K562 (cell line): ENCODE results near the gene PIK3CB. TPM values are rescaled to one million over a fixed set of nuclear protein-coding genes. Genes with fewer than 3 reads are reported as not detected.
A peak's percentile ranks its signal among the peaks of the same experiment; 100 is the strongest.

Experiments
- BACH1 ChIP-seq: fragments of 200-800 bp; sonication (Bioruptor generic); IDR thresholded peaks from 2 replicates; pipeline ENCODE4 v1.6.1; 2016; ENCODE audit warnings: missing genetic modification characterization, missing compliant biosample characterization
- BCLAF1 ChIP-seq, 2 experiments: fragments of 450-650 bp in 1 of 2; IDR thresholded peaks; 2 replicates each; pipeline ENCODE4 v1.6.1; 2011 to 2017; ENCODE audit warnings: low read depth in 2 of 2, antibody characterized with exemption in 1 of 2, borderline replicate concordance in 1 of 2, low read length in 1 of 2, mild to moderate bottlenecking in 1 of 2, mixed read lengths in 1 of 2; ENCODE audit not compliant: control insufficient read depth in 1 of 2
- CC2D1A ChIP-seq: fragments of 450-650 bp; IDR thresholded peaks from 2 replicates; pipeline ENCODE4 v1.6.1; 2017; ENCODE audit warnings: mild to moderate bottlenecking
- FOXA1 ChIP-seq: fragments of 450-650 bp; IDR thresholded peaks from 2 replicates; pipeline ENCODE4 v1.6.1; 2016; ENCODE audit warnings: mild to moderate bottlenecking, borderline replicate concordance
- HDAC1 ChIP-seq, 2 experiments: fragments of 450-650 bp; IDR thresholded peaks; 2 replicates each; pipeline ENCODE4 v1.6.1; 2016 to 2017; ENCODE audit warnings: inconsistent platforms in 1 of 2, mild to moderate bottlenecking in 1 of 2, moderate library complexity in 1 of 2
- NBN ChIP-seq: fragments of 450-650 bp; IDR thresholded peaks from 2 replicates; pipeline ENCODE4 v1.6.1; 2016; ENCODE audit warnings: low read depth, mild to moderate bottlenecking
- NCOA1 ChIP-seq: fragments of 450-650 bp; IDR thresholded peaks from 2 replicates; pipeline ENCODE4 v1.6.1; 2016; ENCODE audit warnings: low read depth
- PBX2 ChIP-seq, 2 experiments: IDR thresholded peaks in 1 of 2; conservative IDR thresholded peaks in 1 of 2; 2 replicates each; pipeline ENCODE4 v1.6.1; 2016; ENCODE audit warnings: low read depth in 2 of 2, mild to moderate bottlenecking in 1 of 2, missing compliant biosample characterization in 1 of 2, missing genetic modification characterization in 1 of 2, moderate library complexity in 1 of 2
- PML ChIP-seq: IDR thresholded peaks from 2 replicates; pipeline ENCODE4 v1.6.1; 2012; ENCODE audit warnings: low read length, inconsistent platforms
- POU5F1 ChIP-seq: fragments of 150-350 bp; IDR thresholded peaks from 2 replicates; pipeline ENCODE4 v1.6.1; 2014; ENCODE audit warnings: borderline replicate concordance, low read length, low read depth, mild to moderate bottlenecking; ENCODE audit not compliant: partially characterized antibody
- PTRF ChIP-seq: fragments of 450-650 bp; IDR thresholded peaks from 2 replicates; pipeline ENCODE4 v1.6.1; 2016; ENCODE audit warnings: mild to moderate bottlenecking, missing genetic modification characterization, missing compliant biosample characterization
- RBM15 ChIP-seq: fragments of 200-400 bp; formaldehyde crosslinking; IDR thresholded peaks from 2 replicates; pipeline ENCODE4 v1.6.1; 2018; ENCODE audit warnings: mild to moderate bottlenecking, low read length, moderate library complexity; ENCODE audit not compliant: insufficient read depth
- RCOR1 ChIP-seq, 2 experiments: IDR thresholded peaks; 2 replicates each; pipeline ENCODE4 v1.6.1; 2012; ENCODE audit warnings: low read depth in 2 of 2, low read length in 2 of 2, borderline replicate concordance in 1 of 2, improper control_type of control experiment in 1 of 2
- SMARCA4 ChIP-seq: fragments of 450-650 bp; IDR thresholded peaks from 2 replicates; pipeline ENCODE4 v1.6.1; 2016
- ZMIZ1 ChIP-seq, 2 experiments: fragments of 150-350 bp in 1 of 2; IDR thresholded peaks; 2 replicates each; pipeline ENCODE4 v1.6.1; 2012 to 2016; ENCODE audit warnings: low read depth in 2 of 2, low read length in 2 of 2, mild to moderate bottlenecking in 1 of 2, moderate library complexity in 1 of 2
- polyA plus RNA-seq, 8 experiments: library from polyadenylated mRNA; depleted of rRNA in 4 of 8; stranded (reverse) in 5 of 8; unstranded in 3 of 8; fragments of >200 nt; fragmentation: Nextera tagmentation in 2 of 8; fragmentation: Illumina TruSeq in 1 of 8; extraction: Ambion mirVana in 2 of 8; extraction: Trizol in 1 of 8; gene quantifications; 2 replicates each; pipeline versions ENCODE4 v1.2.1 to v1.2.3, GENCODE V29; 2011 to 2014; ENCODE audit warnings: inconsistent platforms in 1 of 8, missing spikeins in 1 of 8
- total RNA-seq, 7 experiments: library from RNA; depleted of rRNA in 6 of 7; stranded (reverse); fragments of >200 nt in 6 of 7; fragmentation: Illumina TruSeq in 2 of 7; extraction: Trizol in 2 of 7; gene quantifications; 2 replicates each; pipeline versions ENCODE4 v1.2.1 to v1.2.3, GENCODE V29; 2011 to 2021; ENCODE audit warnings: low replicate concordance in 1 of 7

PIK3CB gene
- total and polyA plus RNA-seq, 9 of the 15 experiments (the other 6 are each of a cell fraction or from before 2014, with no cell fraction given): 15.3 to 62.6 (median 28.3) TPM

GRCh38 chr3:138686771-138687221 lies 147.9 kb downstream of the PIK3CB start (continued):
- TF ChIP-seq BCLAF1 (IDR thresholded peaks at IDR 0.05; ENCODE audit: borderline replicate concordance in 1 of 2, control insufficient read depth in 1 of 2, low read depth in 2 of 2, low read length in 1 of 2) (0 out of 4 replicates have a peak, but pooled peaks of 1 of the 2 experiments have one; percentile 44), NBN (peak; percentile 34; the same call in 1 of the 2 replicates), POU5F1 (no peak), BACH1 (no peak), PML (peak; percentile 61; the same call in 1 of the 2 replicates), RCOR1 (IDR thresholded peaks at IDR 0.05; ENCODE audit: borderline replicate concordance in 1 of 2, low read depth in 2 of 2, low read length in 2 of 2) (peak in 1 of 2 experiments; percentile 75; a peak in 2 of 4 replicates), SMARCA4 (peak; percentile 86), ZMIZ1 (IDR thresholded peaks at IDR 0.05; ENCODE audit: low read depth in 2 of 2, low read length in 2 of 2) (peak in 1 of 2 experiments; percentile 79; a peak in 1 of 4 replicates), FOXA1 (peak; percentile 99), HDAC1 (IDR thresholded peaks at IDR 0.05) (peak in 1 of 2 experiments; percentile 30; a peak in 1 of 4 replicates), CC2D1A (peak; percentile 42; the same call in 1 of the 2 replicates), PBX2 (CRISPR knock-in tag; IDR thresholded peaks at IDR 0.05; ENCODE audit: low read depth) (no peak), PBX2 (tag; conservative IDR thresholded peaks at IDR 0.05; ENCODE audit: low read depth) (peak; percentile 50; the same call in 1 of the 2 replicates), PTRF (tag) (no peak), RBM15 (no peak), NCOA1 (peak; percentile 63; the same call in 1 of the 2 replicates)
